A549 treated with AZD9567 at 1 μM for 4 hours (cell line): ENCODE measurements around the gene TAC1. TPM values are rescaled to one million over a fixed set of nuclear protein-coding genes. Genes with fewer than 3 reads are reported as not detected.

ENCODE experiments used
- total RNA-seq: library from RNA; stranded (reverse); fragments of 200-300 nt; extraction: Qiagen RNA extraction; gene quantifications from 5 replicates; pipeline ENCODE4 v1.2.3, GENCODE V29; 2022; ENCODE audit not compliant: insufficient read depth

The TAC1 gene, protein sequence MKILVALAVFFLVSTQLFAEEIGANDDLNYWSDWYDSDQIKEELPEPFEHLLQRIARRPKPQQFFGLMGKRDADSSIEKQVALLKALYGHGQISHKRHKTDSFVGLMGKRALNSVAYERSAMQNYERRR
- total RNA-seq: 0.16 TPM in 1 of 5 replicates, not detected in the others

DNA sequence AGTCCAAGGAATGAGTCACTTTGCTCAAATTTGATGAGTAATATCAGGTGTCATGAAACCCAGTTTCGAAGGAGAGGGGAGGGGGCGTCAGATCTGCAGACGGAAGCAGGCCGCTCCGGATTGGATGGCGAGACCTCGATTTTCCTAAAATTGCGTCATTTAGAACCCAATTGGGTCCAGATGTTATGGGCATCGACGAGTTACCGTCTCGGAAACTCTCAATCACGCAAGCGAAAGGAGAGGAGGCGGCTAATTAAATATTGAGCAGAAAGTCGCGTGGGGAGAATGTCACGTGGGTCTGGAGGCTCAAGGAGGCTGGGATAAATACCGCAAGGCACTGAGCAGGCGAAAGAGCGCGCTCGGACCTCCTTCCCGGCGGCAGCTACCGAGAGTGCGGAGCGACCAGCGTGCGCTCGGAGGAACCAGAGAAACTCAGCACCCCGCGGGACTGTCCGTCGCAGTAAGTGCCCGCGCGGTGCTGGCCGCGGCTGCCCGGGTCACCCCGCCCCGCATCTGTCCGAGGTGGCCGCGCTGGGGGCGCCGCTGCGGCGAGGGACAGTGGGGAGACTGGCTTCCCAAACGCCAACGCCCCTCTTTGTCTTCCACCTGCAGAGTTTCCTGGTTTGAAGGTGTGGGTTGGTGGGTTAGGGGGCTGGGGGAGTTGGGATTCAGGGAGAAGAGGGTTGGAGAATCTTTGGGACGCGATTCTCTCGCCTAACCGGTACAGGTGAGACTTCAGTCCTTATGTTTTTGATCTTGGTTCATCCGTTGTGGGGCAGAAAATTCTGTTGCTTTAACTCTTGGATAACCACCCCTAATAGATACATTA, at the start of gene TAC1:
Gene TAC1 (plus strand): TSS at position 351 of the 829 bp plus-strand sequence. CDS start 527 bp downstream, outside the sequence.

Other genes starting within 250 kb of the TAC1 start
- gene ASNS, start 140.3 kb downstream of the TAC1 start, total RNA-seq: 52.4 to 72.0 TPM (median 63.2 TPM) in 5 replicates